Head of caudate nucleus (tissue), 42 donors: Measurements from ENCODE around the gene PLCD4.

Source experiments
- DNase-seq, 42 donors: peaks; one replicate each; pipeline versions ENCODE4 v3.0.0 to v3.0.0-alpha.2; 2020 to 2021; ENCODE audit warnings: mixed read lengths in 7 of 42
- intact Hi-C: fragments of 100-400 bp; cut with DNase I; formaldehyde crosslinking; loops from one replicate; pipeline ENCODE4 v1.15.0; 2022

Gene PLCD4

GRCh38 chr2:218659258-218659987 is 51.7 kb downstream of the PLCD4 start, which contains the start of the genes BCS1L and ZNF142:
TSS of gene BCS1L (plus strand) at chr2:218659683. CDS start at chr2:218660988, 1,305 bp downstream.
TSS of gene ZNF142 (minus strand) at chr2:218659623. CDS start at chr2:218656429, 3,194 bp downstream.
- peak; percentile 90 to 98 (median 95) for DNase-seq
- intact Hi-C loops, result loop anchor here (5.0 kb wide), 1 partner anchor 257 kb away; no protein-coding TSS in a partner anchor

- intact Hi-C loops, result loop anchor here (5.0 kb wide), 1 partner anchor 258 kb away; no protein-coding TSS in a partner anchor
- DNase-seq, result no peak
Measured at GRCh38 chr2:218659988-218660358, 52.3 kb downstream of the PLCD4 start.

DNA sequence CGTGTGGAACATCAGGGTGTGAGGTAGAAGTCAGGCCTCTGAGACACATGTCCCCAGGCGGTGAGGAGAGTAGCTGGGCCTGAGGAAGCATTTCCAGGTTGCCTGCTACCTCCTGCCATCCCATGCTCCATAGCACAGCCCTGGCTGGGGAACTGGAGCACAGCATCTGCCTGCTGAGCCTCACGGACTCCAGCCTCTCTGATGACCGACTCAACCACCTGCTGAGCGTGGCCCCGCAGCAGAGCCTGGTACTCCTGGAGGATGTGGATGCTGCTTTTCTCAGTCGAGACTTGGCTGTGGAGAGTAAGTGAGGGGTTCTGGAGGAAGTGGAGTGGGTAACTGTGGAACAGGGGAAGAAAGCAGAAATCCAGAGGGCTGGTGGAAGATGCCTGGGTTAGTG is 54.7 kb downstream of the PLCD4 start:
- intact Hi-C loops, result no loop called here
- DNase-seq, result no peak

DNA sequence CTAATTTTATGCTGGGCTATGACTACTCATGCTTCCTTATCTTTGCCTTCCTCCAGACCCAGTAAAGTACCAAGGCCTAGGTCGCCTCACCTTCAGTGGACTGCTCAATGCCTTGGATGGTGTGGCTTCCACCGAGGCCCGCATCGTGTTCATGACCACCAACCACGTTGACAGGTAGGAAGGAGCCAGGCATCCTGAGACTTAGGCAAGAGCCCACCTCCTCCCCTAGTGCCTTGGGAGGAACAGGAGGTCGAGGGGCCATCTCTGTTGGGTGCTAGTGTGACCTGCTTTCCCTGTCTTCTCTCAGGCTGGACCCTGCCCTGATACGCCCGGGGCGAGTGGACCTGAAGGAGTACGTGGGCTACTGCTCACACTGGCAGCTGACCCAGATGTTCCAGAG is 55.1 kb downstream of the PLCD4 start:
- intact Hi-C loops, result no loop called here

DNA sequence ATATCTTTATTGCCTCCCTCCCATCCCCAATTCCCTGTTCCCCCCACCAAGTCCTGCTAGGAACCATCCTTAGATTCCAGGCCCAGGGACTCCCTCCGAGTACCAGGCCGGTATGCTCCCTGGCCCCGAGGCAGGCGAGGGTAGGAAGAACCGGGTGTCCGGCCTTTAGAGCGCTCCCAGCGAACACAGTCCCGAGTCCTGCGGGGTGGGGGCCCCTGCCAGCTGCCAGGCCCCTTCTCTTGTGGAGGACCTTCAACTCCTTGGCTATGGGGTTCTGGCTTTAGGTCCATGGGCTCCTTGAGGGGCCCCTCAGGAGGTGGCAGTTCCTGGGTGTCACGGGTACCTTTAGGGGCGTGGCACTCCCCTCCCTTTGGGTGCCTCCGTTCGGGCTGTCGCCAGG is 56.2 kb downstream of the PLCD4 start:
- intact Hi-C loops, result no loop called here
- no peak for DNase-seq

More for the DNA sequence above, 55.1 kb downstream of the PLCD4 start:
- DNase-seq, result no peak

DNA sequence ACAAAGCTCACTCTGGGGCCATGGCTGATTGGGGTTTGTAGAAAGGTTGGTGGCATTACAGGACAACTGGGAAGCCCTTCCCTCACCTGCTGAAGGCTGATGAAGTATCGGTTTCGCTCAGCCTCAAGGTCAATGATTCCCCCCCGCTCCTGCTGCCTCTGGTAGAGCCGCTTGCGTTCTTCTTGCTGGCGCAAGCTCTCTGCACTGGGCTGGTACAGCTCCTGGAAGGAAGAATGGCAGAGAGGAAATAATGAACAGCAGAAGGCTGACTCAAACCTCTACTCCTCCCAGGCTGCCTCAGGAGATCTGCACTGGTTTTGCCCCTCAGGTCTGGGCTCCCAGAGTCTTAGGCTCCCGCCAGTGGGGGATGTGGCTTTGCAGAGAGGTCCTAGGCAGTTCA is 57.0 kb downstream of the PLCD4 start:
- intact Hi-C loops, result no loop called here
- DNase-seq, result no peak

DNA sequence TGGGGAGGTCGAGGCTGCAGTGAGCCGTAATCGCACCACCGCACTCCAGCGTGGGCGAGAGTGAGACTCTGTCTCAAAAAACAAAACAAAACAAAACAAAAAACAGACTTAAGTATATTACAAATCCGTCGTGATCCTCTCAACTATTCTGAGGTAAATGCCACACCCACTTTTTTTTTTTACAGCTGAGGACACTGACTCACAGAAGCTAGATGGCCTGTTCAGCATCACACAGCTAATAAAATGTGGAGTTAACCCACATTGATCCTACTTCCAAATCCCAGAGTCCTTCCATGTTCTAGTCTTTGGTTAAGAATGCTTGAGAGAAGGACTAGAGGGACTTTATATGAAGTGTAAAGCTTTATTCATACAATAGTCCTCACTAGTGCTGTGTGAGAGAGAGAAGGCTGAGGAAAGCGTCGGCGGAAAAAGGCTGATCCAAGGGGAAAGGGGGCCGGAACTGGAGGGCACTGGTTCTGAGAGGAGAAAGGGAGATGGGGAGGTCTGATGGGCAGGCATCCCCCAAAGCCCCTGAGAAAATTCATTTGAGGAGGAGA is 63.5 kb downstream of the PLCD4 start:
- DNase-seq, result no peak
- intact Hi-C loops, result loop anchor here (5.0 kb wide), 1 partner anchor 41 kb away; the partner anchor contains the start of gene TTLL4

- peak; percentile 83 to 97 (median 92) for DNase-seq
- intact Hi-C loops, result loop anchor here (5.0 kb wide), 1 partner anchor 40 kb away; the partner anchor contains the start of gene TTLL4
Measured at GRCh38 chr2:218671654-218672566, 64.2 kb downstream of the PLCD4 start, which contains the start of the genes RNF25 and STK36. TSS of gene RNF25 (minus strand) at chr2:218672002. CDS start at chr2:218671970, 32 bp downstream. TSS of gene STK36 (plus strand) at chr2:218672086. CDS start at chr2:218672830, 744 bp downstream.

GRCh38 chr2:218679119-218679518 is 71.4 kb downstream of the PLCD4 start:
- no peak for DNase-seq
- intact Hi-C loops, result no loop called here

GRCh38 chr2:218680061-218680460 is 72.4 kb downstream of the PLCD4 start:
- intact Hi-C loops, result no loop called here
- no peak for DNase-seq
